HepG2 (cell line): ENCODE measurements around the gene ZPR1. TPM values are rescaled to one million over a fixed set of nuclear protein-coding genes. Genes with fewer than 3 reads are reported as not detected.

ENCODE experiments used
- DZIP1 ChIP-seq: sonication (generic); formaldehyde crosslinking; IDR thresholded peaks from 2 replicates; pipeline ENCODE4 v1.5.0; 2020; ENCODE audit warnings: mild to moderate bottlenecking, missing genetic modification reagents
- E2F2 ChIP-seq: sonication (generic); formaldehyde crosslinking; IDR thresholded peaks from 2 replicates; pipeline ENCODE4 v1.4.0; 2020; ENCODE audit warnings: missing genetic modification reagents, borderline replicate concordance
- HNRNPLL ChIP-seq: fragments of 200-400 bp; formaldehyde crosslinking; IDR thresholded peaks from 2 replicates; pipeline ENCODE4 v1.6.1; 2017; ENCODE audit warnings: mild to moderate bottlenecking, low read depth, low read length; ENCODE audit not compliant: poor library complexity, severe bottlenecking
- KLF9 ChIP-seq: IDR thresholded peaks from 2 replicates; pipeline ENCODE4 v1.6.1; 2016; ENCODE audit warnings: low read depth
- MXD1 ChIP-seq: sonication (generic); formaldehyde crosslinking; IDR thresholded peaks from 2 replicates; pipeline ENCODE4 v1.4.0; 2020; ENCODE audit warnings: mild to moderate bottlenecking, missing genetic modification reagents
- MYNN ChIP-seq: sonication (generic); formaldehyde crosslinking; IDR thresholded peaks from 2 replicates; pipeline ENCODE4 v1.4.0; 2020; ENCODE audit warnings: mild to moderate bottlenecking, low read depth, missing genetic modification reagents
- UBTF ChIP-seq: sonication (generic); formaldehyde crosslinking; IDR thresholded peaks from 2 replicates; pipeline ENCODE4 v1.4.0; 2020; ENCODE audit warnings: mild to moderate bottlenecking, missing genetic modification reagents
- USF2 ChIP-seq, 2 experiments: sonication (generic) in 1 of 2; formaldehyde crosslinking in 1 of 2; IDR thresholded peaks; 2 replicates each; pipeline versions ENCODE4 v1.5.1 to v1.6.1; 2011 to 2020; ENCODE audit warnings: borderline replicate concordance in 1 of 2, low read depth in 1 of 2, low read length in 1 of 2, mild to moderate bottlenecking in 1 of 2, missing genetic modification reagents in 1 of 2, moderate library complexity in 1 of 2
- ZEB1 ChIP-seq: IDR thresholded peaks from 2 replicates; pipeline ENCODE4 v1.6.1; 2012; ENCODE audit warnings: mild to moderate bottlenecking, low read depth, inconsistent platforms; ENCODE audit not compliant: insufficient replicate concordance
- ZNF563 ChIP-seq: sonication (generic); formaldehyde crosslinking; IDR thresholded peaks from 2 replicates; pipeline ENCODE4 v1.8.0; 2022; ENCODE audit warnings: mild to moderate bottlenecking, moderate library complexity, missing genetic modification reagents
- ZNF574 ChIP-seq: sonication (generic); formaldehyde crosslinking; IDR thresholded peaks from 2 replicates; pipeline ENCODE4 v1.4.0; 2020; ENCODE audit warnings: missing genetic modification reagents
- ZNF776 ChIP-seq: sonication (generic); formaldehyde crosslinking; IDR thresholded peaks from 2 replicates; pipeline ENCODE4 v1.4.0; 2020; ENCODE audit warnings: mild to moderate bottlenecking, missing genetic modification reagents
- ZNF883 ChIP-seq: sonication (generic); formaldehyde crosslinking; IDR thresholded peaks from 2 replicates; pipeline ENCODE4 v1.5.1; 2020; ENCODE audit warnings: mild to moderate bottlenecking, missing genetic modification reagents; ENCODE audit errors: not compliant biosample characterization
- polyA plus RNA-seq, 8 experiments: library from polyadenylated mRNA; depleted of rRNA in 3 of 8; stranded (reverse) in 7 of 8; unstranded in 1 of 8; fragments of >200 nt; fragmentation: Illumina TruSeq in 4 of 8; extraction: Trizol in 4 of 8; gene quantifications; 2 replicates each; pipeline versions ENCODE4 v1.2.1 to v1.2.3, GENCODE V29; 2011 to 2016; ENCODE audit warnings: low read depth in 4 of 8, missing spikeins in 1 of 8, mixed read lengths in 1 of 8; ENCODE audit not compliant: insufficient read depth in 1 of 8
- total RNA-seq, 5 experiments: library from RNA; depleted of rRNA; stranded (reverse); fragments of >200 nt; fragmentation: Illumina TruSeq; extraction: Trizol; gene quantifications; 2 replicates each; pipeline ENCODE4 v1.2.3, GENCODE V29; 2016; ENCODE audit warnings: low read depth in 1 of 5

The ZPR1 gene
- total and polyA plus RNA-seq, 2 of the 13 experiments (the other 11 are each of a cell fraction or from before 2014, with no cell fraction given), result 40.0 to 79.3 TPM

- peak; percentile 4; the same call in 1 of the 2 replicates for TF ChIP-seq UBTF (CRISPR knock-in tag)
- peak; percentile 78; the same call in 1 of the 2 replicates for TF ChIP-seq DZIP1
- no peak for TF ChIP-seq ZNF776 (CRISPR knock-in tag)
- no peak for TF ChIP-seq ZNF574
- TF ChIP-seq HNRNPLL, result no peak
- TF ChIP-seq ZEB1, result no peak
- TF ChIP-seq MYNN, result peak; percentile 19; the same call in 1 of the 2 replicates
- TF ChIP-seq ZNF883 (CRISPR knock-in tag), result no peak
- no peak for TF ChIP-seq ZNF563 (CRISPR knock-in tag)
- TF ChIP-seq E2F2 (CRISPR knock-in tag), result no peak
- no peak for TF ChIP-seq KLF9 (CRISPR knock-in tag)
- no peak for TF ChIP-seq MXD1 (CRISPR knock-in tag)
- no peak for TF ChIP-seq USF2 (IDR thresholded peaks at IDR 0.05; ENCODE audit: low read depth, low read length)
- TF ChIP-seq USF2 (CRISPR knock-in tag; IDR thresholded peaks at IDR 0.05; ENCODE audit: borderline replicate concordance), result no peak
These were observed 38.3 kb upstream of the ZPR1 start (continued) for GRCh38 chr11:116825854-116826750.
